COLO668 (cell line): ENCODE data around the gene ZC3H7B.
"Not testable (repeated sequence)": the region's sequence is repeated elsewhere in the genome, so short reads cannot be mapped to it uniquely, and the experiment has no call there.

Experiments
- DNase-seq: peaks from one replicate; lab custom pipeline; 2025; ENCODE audit not compliant: unreplicated experiment; lab: John Stamatoyannopoulos, UW

Gene ZC3H7B

GRCh38 chr22:41285820-41286638 lies 15.3 kb upstream of the ZC3H7B start, which contains the start of gene RANGAP1:
TSS of gene RANGAP1 (minus strand) at chr22:41286187. CDS start at chr22:41281044, 5,143 bp downstream.
- DNase-seq = peak; percentile 99

- peak; percentile 52 for DNase-seq
Measured at GRCh38 chr22:41286639-41287091, 14.7 kb upstream of the ZC3H7B start.

DNA sequence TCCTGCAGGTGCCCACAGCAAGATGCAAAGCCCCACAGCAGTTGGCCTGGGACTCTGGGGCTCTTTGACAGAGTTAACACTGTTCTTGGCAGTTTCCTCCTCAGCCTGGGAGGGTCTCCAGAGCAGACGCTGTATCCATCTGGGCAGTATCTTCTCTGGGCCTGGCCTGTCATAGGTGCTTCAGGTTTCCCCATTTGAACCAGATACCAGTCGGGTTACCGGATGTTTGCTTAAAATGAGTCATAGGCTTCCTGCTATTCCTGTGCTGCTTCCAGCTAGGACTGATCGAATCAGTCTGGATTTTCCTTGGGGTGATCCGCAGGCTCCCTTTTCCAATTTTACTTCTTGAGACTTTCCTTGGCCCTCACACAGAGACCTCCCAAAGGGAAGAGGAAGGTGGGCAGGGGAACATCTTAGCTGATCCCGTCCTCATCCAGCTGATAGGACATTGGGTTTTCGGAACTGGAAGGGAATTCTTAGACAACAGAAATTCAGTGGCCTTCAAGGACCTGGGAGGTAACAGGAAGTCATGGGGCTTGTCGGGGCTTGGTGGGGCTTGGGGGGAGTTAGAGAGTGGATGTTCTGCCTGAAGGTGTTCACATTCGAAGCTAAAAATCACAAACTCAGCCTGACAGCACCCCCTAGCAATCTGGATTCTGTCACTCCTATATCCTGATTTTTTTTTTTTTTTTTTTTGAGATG lies 12.9 kb upstream of the ZC3H7B start:
- DNase-seq = peak; percentile 69

- DNase-seq = no peak
Measured at GRCh38 chr22:41289671-41290070, 11.7 kb upstream of the ZC3H7B start.

- DNase-seq = no peak
Measured at GRCh38 chr22:41290262-41291221, 10.8 kb upstream of the ZC3H7B start.

DNA sequence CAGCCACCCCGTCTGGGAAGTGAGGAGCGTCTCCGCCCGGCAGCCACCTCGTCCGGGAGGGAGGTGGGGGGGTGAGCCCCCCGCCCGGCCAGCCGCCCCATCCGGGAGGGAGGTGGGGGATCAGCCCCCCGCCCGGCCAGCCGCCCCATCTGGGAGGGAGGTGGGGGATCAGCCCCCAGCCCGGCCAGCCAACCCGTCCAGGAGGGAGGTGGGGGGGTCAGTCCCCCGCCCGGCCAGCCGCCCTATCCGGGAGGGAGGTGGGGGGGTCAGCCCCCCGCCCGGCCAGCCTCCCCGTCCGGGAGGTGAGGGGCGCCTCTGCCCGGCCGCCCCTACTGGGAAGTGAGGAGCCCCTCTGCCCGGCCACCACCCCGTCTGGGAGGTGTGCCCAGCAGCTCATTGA lies 6.5 kb upstream of the ZC3H7B start:
- DNase-seq = not testable (repeated sequence)

GRCh38 chr22:41296826-41297667 lies 4.3 kb upstream of the ZC3H7B start:
- DNase-seq = no peak

DNA sequence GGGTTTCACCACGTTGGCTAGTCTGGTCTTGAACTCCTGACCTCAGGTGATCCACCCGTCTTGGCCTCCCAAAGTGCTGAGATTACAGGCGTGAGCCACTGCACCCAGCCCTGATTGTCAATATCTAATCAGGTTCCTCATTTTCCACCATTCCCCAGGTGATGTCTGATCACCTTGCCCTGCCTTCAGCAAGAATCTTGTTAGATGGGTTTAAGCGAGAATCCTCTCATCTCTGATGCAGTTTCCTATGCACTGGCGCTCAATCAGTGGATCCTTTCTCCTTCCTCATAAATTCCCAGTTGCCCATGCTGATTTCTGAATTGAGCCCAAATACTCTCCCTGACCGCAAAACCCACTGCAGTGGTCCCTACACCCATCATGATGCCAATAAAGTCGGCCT lies 664 bp upstream of the ZC3H7B start:
- DNase-seq = no peak

GRCh38 chr22:41302021-41302767 lies 869 bp downstream of the ZC3H7B start:
- peak; percentile 29 for DNase-seq

- no peak for DNase-seq
Measured at GRCh38 chr22:41302811-41303210, 1.5 kb downstream of the ZC3H7B start.

DNA sequence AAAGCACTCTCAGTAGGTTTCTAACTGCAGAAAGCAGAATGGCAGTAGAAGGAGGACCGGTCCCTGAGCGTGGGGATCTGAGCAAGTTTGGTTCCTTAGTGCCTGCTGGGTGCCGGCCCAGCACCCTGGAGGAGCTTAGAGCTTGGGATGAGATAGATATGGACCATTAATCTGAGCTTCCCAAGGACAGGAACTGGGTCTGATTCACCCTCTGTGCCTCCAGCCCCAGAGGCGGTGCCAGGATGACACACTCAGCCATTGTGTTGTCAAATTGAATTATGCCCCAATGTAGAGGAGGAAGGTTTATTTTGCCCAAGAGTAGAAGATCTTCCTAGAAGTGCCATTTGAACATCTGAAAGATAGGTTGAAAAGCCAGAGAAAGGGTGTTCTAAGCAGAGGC lies 4.3 kb downstream of the ZC3H7B start:
- peak; percentile 15 for DNase-seq

GRCh38 chr22:41308054-41308453 lies 6.7 kb downstream of the ZC3H7B start:
- DNase-seq = no peak

DNA sequence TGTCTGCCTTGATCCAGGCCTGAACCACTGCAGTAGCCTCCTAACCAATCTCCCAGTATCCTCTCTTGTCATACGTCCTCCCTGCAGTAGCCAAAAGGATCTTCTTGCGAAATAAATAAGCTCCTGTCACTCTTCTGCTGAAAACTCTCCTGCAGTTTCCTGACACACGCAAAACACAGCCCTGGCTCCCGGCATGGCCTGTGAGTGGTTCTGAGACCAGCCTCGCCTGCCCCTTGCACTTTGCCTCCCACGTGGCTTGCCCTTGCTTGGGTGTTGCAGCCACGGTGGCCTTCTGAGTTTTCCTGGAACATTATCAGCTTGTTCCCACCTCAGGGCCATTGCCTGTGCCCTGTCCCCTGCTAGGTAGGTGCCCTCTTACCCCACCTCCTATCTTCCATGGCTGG lies 7.2 kb downstream of the ZC3H7B start:
- DNase-seq = no peak

DNA sequence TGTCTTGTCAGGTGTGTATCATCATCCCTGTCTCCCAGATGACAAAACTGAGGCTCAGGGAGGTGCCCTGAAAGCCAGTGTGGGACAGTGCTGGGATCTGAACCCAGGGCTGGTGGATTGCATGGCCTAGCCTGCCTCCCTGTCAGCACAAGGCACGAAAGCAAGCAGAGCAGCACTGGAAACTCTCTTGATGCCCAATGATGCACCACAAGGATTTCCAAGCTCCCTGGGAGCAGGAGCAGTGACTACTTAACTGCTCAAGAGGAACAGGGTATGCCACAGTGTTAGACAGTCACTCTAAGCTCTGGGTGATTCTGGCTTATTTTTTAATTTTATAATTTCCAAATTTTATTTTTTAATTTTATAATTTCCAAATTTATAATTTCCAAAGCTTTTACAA lies 9.0 kb downstream of the ZC3H7B start:
- no peak for DNase-seq

DNA sequence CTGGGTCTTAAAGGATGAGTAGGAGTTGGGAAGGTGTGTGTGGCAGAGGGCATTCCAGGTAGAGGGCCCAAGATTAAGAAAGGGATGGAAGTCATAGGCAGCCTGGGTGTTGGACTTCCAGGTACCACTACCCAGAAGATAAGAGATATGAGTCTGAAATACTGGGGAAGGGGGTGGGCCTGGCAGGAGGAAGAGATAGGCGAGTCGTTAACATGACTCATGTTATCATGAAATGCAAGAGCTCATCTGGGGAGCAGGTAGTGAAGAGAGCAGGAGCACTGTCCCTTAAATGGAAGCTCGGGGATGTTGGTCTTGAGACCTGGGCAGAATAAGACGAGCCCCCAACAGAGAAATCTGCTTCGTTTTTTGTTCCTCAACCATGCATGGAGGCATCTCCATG lies 10.2 kb downstream of the ZC3H7B start:
- DNase-seq = no peak

DNA sequence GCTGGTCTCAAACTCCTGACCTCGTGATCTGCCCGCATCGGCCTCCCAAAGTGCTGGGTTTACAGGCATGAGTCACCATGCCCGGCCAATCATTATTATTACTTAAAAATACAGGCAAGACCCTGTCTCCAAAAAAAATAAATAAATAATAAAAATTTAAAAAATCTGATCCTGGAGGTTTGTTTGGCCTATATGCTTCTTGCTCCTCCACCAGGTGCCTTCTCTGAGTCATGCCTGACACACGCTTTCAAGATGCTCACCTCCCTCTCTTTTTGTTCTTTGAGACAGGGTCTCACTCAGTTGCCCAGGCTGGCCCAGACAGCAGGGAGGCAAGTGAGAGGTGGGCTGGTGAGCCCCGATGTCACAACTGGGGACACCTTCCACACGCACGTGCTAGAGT lies 13.5 kb downstream of the ZC3H7B start:
- no peak for DNase-seq

DNA sequence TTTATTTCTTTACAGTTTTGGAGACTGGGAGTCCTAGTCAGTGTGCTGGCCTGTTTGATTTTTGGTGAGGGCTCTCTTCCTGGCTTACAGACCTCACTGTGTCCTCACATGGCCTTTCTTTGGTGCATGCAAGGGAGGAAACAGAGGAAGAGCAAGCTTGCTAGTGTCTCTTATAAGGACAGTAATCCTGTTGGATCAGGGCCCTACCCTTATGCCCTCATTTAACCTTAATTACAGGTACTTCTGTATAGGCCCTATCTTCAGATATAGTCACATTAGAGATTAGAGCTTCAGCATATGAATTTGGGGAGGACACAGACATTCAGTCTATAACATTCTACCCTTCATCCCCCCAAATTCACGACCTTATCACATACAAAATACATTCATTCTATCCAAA lies 14.3 kb downstream of the ZC3H7B start:
- DNase-seq = no peak

- DNase-seq = no peak
Measured at GRCh38 chr22:41320416-41321240, 19.3 kb downstream of the ZC3H7B start.
